Measurements from ENCODE around the gene MCC. TPM values are rescaled to one million over a fixed set of nuclear protein-coding genes. Genes with fewer than 3 reads are reported as not detected.

MCC gene
- total and polyA plus RNA-seq, 2 donors (not counting 1 experiment from before 2014, with no cell fraction given), result 0.09 to 0.32 TPM

GRCh38 chr5:113050721-113051382 is 437.4 kb downstream of the MCC start:
- ChIA-PET CTCF (no interaction called here), POLR2A (no interaction called here)
- intact Hi-C loops (cut with micrococcal nuclease), result no loop called here
- Histone ChIP-seq H3K4me3 (ENCODE audit: control extremely low read depth in 1 of 5, extremely low read depth in 1 of 5, insufficient read depth in 1 of 5, low read depth in 2 of 5, low read length in 4 of 5) (no peak overlapping the region), H3K4me2 (replicated peaks; ENCODE audit: low read depth, low read length, poor library complexity, severe bottlenecking) (no peak overlapping the region), H3K9me3 (ENCODE audit: control extremely low read depth in 1 of 3, control insufficient read depth in 2 of 3, insufficient read depth in 1 of 3, low read length in 2 of 3) (no peaks in the 10 kb centered on the region), H3K79me2 (ENCODE audit: control insufficient read depth, insufficient read depth, low read length) (no peaks in the 10 kb centered on the region), H3K27me3 (replicated peaks in 1 of 4; ENCODE audit: control extremely low read depth in 1 of 4, control insufficient read depth in 3 of 4, insufficient read depth in 4 of 4, low read length in 3 of 4) (no peaks in the 10 kb centered on the region), H4K20me1 (ENCODE audit: control insufficient read depth, insufficient read depth, low read length, poor library complexity, severe bottlenecking) (no peaks in the 10 kb centered on the region), H2AFZ (ENCODE audit: insufficient read depth, low read depth, low read length, poor library complexity, severe bottlenecking) (no peak overlapping the region), H3K27ac (ENCODE audit: low read length in 2 of 2) (no peak overlapping the region), H3K4me1 (ENCODE audit: control insufficient read depth in 2 of 2, insufficient read depth in 2 of 2, low read length in 2 of 2) (peaks cover 13 to 18% of the 10 kb centered on the region in 2 donors), H3K36me3 (replicated peaks in 1 of 2; ENCODE audit: control extremely low read depth in 1 of 2, control insufficient read depth in 1 of 2, extremely low read depth in 1 of 2, insufficient read depth in 2 of 2, low read length in 1 of 2) (no peaks in the 10 kb centered on the region), H3K9ac (ENCODE audit: low read length) (no peak overlapping the region)
- DNase-seq (no peak), ATAC-seq (ENCODE audit: low read depth) (no peak)
- TF ChIP-seq CTCF (IDR thresholded peaks at IDR 0.05), result no peak
- TF ChIP-seq EZH2 (IDR thresholded peaks at IDR 0.05; ENCODE audit: borderline replicate concordance, insufficient read depth, low read depth, low read length, poor library complexity, severe bottlenecking), result no peak
- H3K9me3 Mint-ChIP-seq (ENCODE audit: insufficient read depth), result no peaks in the 10 kb centered on the region
- peaks cover 15% of the 10 kb centered on the region for H3K4me1 Mint-ChIP-seq
- 90% methylated on average over 4 of the region's 9 CpGs for WGBS (ENCODE audit: insufficient coverage)
- H3K4me3 Mint-ChIP-seq, result no peak overlapping the region
- no peaks in the 10 kb centered on the region for H3K27me3 Mint-ChIP-seq
- no peak overlapping the region for H3K27ac Mint-ChIP-seq

GRCh38 chr5:113048931-113049330 is 439.3 kb downstream of the MCC start:
- Mint-ChIP-seq H3K4me3 (no peak overlapping the region), H3K27ac (no peak overlapping the region), H3K9me3 (ENCODE audit: insufficient read depth) (no peaks in the 10 kb centered on the region), H3K4me1 (peaks cover 15% of the 10 kb centered on the region), H3K27me3 (no peaks in the 10 kb centered on the region)
- ATAC-seq (ENCODE audit: low read depth) (no peak), DNase-seq (no peak)
- no peaks in the 10 kb centered on the region for H3K36me3 ChIP-seq (replicated peaks in 1 of 2; ENCODE audit: control extremely low read depth in 1 of 2, control insufficient read depth in 1 of 2, extremely low read depth in 1 of 2, insufficient read depth in 2 of 2, low read length in 1 of 2)
- TF ChIP-seq EZH2 (IDR thresholded peaks at IDR 0.05; ENCODE audit: borderline replicate concordance, insufficient read depth, low read depth, low read length, poor library complexity, severe bottlenecking), result no peak
- no peak for TF ChIP-seq CTCF (IDR thresholded peaks at IDR 0.05)
- no peak overlapping the region for H3K4me2 ChIP-seq (replicated peaks; ENCODE audit: low read depth, low read length, poor library complexity, severe bottlenecking)
- no peaks in the 10 kb centered on the region for H3K27me3 ChIP-seq (replicated peaks in 1 of 4; ENCODE audit: control extremely low read depth in 1 of 4, control insufficient read depth in 3 of 4, insufficient read depth in 4 of 4, low read length in 3 of 4)
- no peak overlapping the region for H2AFZ ChIP-seq (ENCODE audit: insufficient read depth, low read depth, low read length, poor library complexity, severe bottlenecking)
- H3K4me1 ChIP-seq (ENCODE audit: control insufficient read depth in 2 of 2, insufficient read depth in 2 of 2, low read length in 2 of 2), result peaks cover 13 to 18% of the 10 kb centered on the region in 2 donors
- POLR2A ChIA-PET, result no interaction called here
- H3K79me2 ChIP-seq (ENCODE audit: control insufficient read depth, insufficient read depth, low read length), result no peaks in the 10 kb centered on the region
- no peak overlapping the region for H3K27ac ChIP-seq (ENCODE audit: low read length in 2 of 2)
- H4K20me1 ChIP-seq (ENCODE audit: control insufficient read depth, insufficient read depth, low read length, poor library complexity, severe bottlenecking), result no peaks in the 10 kb centered on the region
- H3K4me3 ChIP-seq (ENCODE audit: control extremely low read depth in 1 of 5, extremely low read depth in 1 of 5, insufficient read depth in 1 of 5, low read depth in 2 of 5, low read length in 4 of 5), result no peak overlapping the region
- no peak overlapping the region for H3K9ac ChIP-seq (ENCODE audit: low read length)
- intact Hi-C loops (cut with micrococcal nuclease), result no loop called here
- no peaks in the 10 kb centered on the region for H3K9me3 ChIP-seq (ENCODE audit: control extremely low read depth in 1 of 3, control insufficient read depth in 2 of 3, insufficient read depth in 1 of 3, low read length in 2 of 3)
- CTCF ChIA-PET, result no interaction called here
- WGBS (ENCODE audit: insufficient coverage), result 96% methylated on average over 9 of the region's 10 CpGs

Measured in B cell (primary cell).